ENCODE results near the gene EIF4A2.

Gene EIF4A2

GRCh38 chr3:186757686-186758220, 25.6 kb upstream of the EIF4A2 start:
- Histone ChIP-seq H3K9ac (no peak overlapping the region), H3K27ac (no peak overlapping the region), H3K27me3 (ENCODE audit: control insufficient read depth, insufficient read depth, low read length) (no peaks in the 10 kb centered on the region), H3K4me1 (no peaks in the 10 kb centered on the region), H2AFZ (no peak overlapping the region), H3K36me3 (ENCODE audit: control insufficient read depth, insufficient read depth, low read length) (no peaks in the 10 kb centered on the region), H3K4me2 (ENCODE audit: low read length) (no peak overlapping the region), H3K4me3 (ENCODE audit: low read depth, low read length) (no peak overlapping the region), H3K79me2 (no peaks in the 10 kb centered on the region), H3K9me3 (ENCODE audit: control insufficient read depth, low read length) (no peaks in the 10 kb centered on the region)
- TF ChIP-seq CTCF (IDR thresholded peaks at IDR 0.05) = no peak

GRCh38 chr3:186759231-186759930, 24.0 kb upstream of the EIF4A2 start:
- no peaks in the 10 kb centered on the region for H3K36me3 ChIP-seq (ENCODE audit: control insufficient read depth, insufficient read depth, low read length)
- no peak overlapping the region for H3K4me3 ChIP-seq (ENCODE audit: low read depth, low read length)
- H3K9ac ChIP-seq = no peak overlapping the region
- no peaks in the 10 kb centered on the region for H3K9me3 ChIP-seq (ENCODE audit: control insufficient read depth, low read length)
- no peaks in the 10 kb centered on the region for H3K79me2 ChIP-seq
- TF ChIP-seq CTCF (IDR thresholded peaks at IDR 0.05) = no peak
- H3K4me1 ChIP-seq = no peaks in the 10 kb centered on the region
- no peak overlapping the region for H3K27ac ChIP-seq
- H3K27me3 ChIP-seq (ENCODE audit: control insufficient read depth, insufficient read depth, low read length) = no peaks in the 10 kb centered on the region
- H3K4me2 ChIP-seq (ENCODE audit: low read length) = no peak overlapping the region
- no peak overlapping the region for H2AFZ ChIP-seq

GRCh38 chr3:186760141-186760833, 23.1 kb upstream of the EIF4A2 start:
- Histone ChIP-seq H3K27ac (no peak overlapping the region), H3K4me2 (ENCODE audit: low read length) (no peak overlapping the region), H3K4me1 (no peaks in the 10 kb centered on the region)

GRCh38 chr3:186760897-186761447, 22.4 kb upstream of the EIF4A2 start:
- TF ChIP-seq CTCF (IDR thresholded peaks at IDR 0.05) = no peak
- H2AFZ ChIP-seq = no peak overlapping the region
- H3K79me2 ChIP-seq = no peaks in the 10 kb centered on the region
- no peak overlapping the region for H3K9ac ChIP-seq
- H3K4me1 ChIP-seq = no peaks in the 10 kb centered on the region
- H3K36me3 ChIP-seq (ENCODE audit: control insufficient read depth, insufficient read depth, low read length) = no peaks in the 10 kb centered on the region
- no peak overlapping the region for H3K4me3 ChIP-seq (ENCODE audit: low read depth, low read length)
- no peak overlapping the region for H3K4me2 ChIP-seq (ENCODE audit: low read length)
- H3K27me3 ChIP-seq (ENCODE audit: control insufficient read depth, insufficient read depth, low read length) = no peaks in the 10 kb centered on the region
- H3K9me3 ChIP-seq (ENCODE audit: control insufficient read depth, low read length) = no peaks in the 10 kb centered on the region
- no peak overlapping the region for H3K27ac ChIP-seq

More at GRCh38 chr3:186760141-186760833, 23.1 kb upstream of the EIF4A2 start:
- Histone ChIP-seq H3K4me3 (ENCODE audit: low read depth, low read length) (no peak overlapping the region), H3K79me2 (no peaks in the 10 kb centered on the region), H3K9ac (no peak overlapping the region), H3K9me3 (ENCODE audit: control insufficient read depth, low read length) (no peaks in the 10 kb centered on the region), H3K36me3 (ENCODE audit: control insufficient read depth, insufficient read depth, low read length) (no peaks in the 10 kb centered on the region), H3K27me3 (ENCODE audit: control insufficient read depth, insufficient read depth, low read length) (no peaks in the 10 kb centered on the region), H2AFZ (no peak overlapping the region)
- TF ChIP-seq CTCF (IDR thresholded peaks at IDR 0.05) = no peak
